ENCODE measurements around the gene NOL4L.

Gene NOL4L

DNA sequence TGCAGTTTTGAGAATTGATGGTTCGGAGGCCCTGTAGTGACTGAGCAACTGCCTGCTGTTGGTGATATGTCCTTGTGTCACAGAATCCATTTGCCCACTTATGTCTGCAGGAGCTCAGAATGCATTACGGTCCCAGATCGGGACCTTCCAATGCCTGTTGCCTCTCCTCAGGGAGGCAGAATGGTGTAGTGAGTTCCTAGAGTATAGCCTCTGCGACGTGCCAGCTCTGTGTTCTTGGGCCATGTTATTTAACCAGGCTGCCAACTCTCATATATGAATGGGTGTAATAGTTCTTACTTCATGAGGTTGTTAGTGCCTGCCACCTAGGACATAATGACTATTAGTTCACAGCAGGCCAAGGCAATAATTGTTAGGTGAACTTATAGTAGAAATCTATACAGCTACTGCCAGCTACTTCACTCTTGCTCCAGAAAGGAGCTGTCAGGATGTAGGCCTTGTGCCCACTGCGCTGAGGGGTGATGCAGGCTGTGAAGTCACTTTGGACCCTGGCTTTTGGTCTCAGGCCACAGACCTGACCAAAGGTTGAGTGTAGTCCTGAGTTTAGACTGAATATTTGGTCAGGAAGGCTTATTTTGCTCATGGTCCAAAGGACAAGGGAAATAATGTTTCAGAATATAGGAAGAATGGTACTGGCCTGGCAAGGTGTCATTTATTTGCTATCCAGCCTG, 144.9 kb downstream of the NOL4L start:
- Mint-ChIP-seq H3K36me3 (ENCODE audit: low read depth) (peaks cover 58% of the 10 kb centered on the region), H3K27me3 (ENCODE audit: low read depth, poor library complexity) (peaks cover 3% of the 10 kb centered on the region), H3K9me3 (no peaks in the 10 kb centered on the region), H3K27ac (peak overlapping the region; percentile 4), H3K4me3 (no peak overlapping the region), H3K4me1 (peaks cover 10% of the 10 kb centered on the region)
- no peak for DNase-seq
- TF ChIP-seq, protein P1, sequence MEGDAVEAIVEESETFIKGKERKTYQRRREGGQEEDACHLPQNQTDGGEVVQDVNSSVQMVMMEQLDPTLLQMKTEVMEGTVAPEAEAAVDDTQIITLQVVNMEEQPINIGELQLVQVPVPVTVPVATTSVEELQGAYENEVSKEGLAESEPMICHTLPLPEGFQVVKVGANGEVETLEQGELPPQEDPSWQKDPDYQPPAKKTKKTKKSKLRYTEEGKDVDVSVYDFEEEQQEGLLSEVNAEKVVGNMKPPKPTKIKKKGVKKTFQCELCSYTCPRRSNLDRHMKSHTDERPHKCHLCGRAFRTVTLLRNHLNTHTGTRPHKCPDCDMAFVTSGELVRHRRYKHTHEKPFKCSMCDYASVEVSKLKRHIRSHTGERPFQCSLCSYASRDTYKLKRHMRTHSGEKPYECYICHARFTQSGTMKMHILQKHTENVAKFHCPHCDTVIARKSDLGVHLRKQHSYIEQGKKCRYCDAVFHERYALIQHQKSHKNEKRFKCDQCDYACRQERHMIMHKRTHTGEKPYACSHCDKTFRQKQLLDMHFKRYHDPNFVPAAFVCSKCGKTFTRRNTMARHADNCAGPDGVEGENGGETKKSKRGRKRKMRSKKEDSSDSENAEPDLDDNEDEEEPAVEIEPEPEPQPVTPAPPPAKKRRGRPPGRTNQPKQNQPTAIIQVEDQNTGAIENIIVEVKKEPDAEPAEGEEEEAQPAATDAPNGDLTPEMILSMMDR (IDR thresholded peaks at IDR 0.05): no peak

DNA sequence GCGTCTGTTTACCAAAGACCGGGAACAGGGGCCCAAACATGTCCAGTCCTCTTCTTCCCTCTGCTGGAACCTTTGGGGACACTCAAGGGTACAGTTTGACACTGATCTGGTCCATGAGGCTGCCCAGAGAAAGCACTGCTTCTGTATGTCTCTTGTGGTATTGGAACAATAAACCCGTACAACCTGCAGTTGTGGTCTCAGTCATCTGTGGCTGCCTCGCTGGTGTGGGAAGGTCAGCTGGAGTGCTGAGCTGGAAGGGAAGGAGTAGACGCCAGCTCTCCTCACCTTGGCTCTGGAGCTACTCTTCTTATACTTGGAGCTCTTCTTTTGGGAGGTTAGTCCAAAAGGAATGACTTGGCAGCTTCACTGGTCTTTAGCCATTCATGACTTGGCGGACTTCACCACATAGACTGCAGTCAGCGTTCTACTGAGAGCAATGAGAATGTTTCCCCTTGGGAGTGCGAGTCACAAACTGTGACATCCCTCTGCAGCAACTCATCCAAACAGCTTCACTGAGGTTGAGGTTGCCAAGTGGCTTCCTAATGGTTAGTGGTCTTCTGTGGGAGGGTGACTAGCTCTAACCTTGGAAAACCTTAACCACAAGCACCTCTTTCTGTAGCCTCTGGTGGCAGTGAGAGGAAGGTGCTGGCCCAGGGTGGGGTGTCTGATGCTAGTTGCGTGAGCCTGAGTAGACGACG, 145.9 kb downstream of the NOL4L start:
- no peak overlapping the region for H3K4me3 Mint-ChIP-seq
- peaks cover 7% of the 10 kb centered on the region for H3K4me1 Mint-ChIP-seq
- H3K9me3 Mint-ChIP-seq: no peaks in the 10 kb centered on the region
- H3K27ac Mint-ChIP-seq: no peak overlapping the region
- DNase-seq: no peak
- H3K36me3 Mint-ChIP-seq (ENCODE audit: low read depth): peaks cover 59% of the 10 kb centered on the region
- TF ChIP-seq, protein P1 (IDR thresholded peaks at IDR 0.05): no peak
- H3K27me3 Mint-ChIP-seq (ENCODE audit: low read depth, poor library complexity): peaks cover 3% of the 10 kb centered on the region

DNA sequence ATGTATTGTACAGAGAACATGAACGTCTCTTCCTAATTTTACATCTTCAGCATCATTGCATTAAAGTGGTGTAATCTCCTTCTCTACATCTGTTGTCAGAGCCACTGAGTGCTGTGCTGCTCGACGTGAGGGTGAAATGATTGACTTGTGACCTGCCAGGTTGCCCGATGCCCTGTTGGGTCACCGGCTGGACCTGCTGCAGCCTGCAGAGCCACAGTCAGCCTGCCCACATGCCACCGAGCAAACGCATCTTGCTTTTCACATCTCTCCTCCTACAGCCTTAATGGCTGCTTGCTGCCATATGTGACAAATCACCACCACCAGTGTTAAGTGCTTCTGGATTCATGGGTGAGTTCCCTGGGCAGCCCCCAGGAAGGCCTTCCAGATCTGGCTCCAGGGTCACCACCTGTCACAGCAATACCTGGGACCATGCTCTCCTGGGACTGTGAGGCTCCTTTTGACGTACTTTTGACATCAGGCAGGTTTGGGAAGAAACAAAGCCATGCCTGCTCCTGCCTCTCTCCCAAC, 146.7 kb downstream of the NOL4L start:
- DNase-seq: no peak
- TF ChIP-seq, protein P1 (IDR thresholded peaks at IDR 0.05): no peak
- Mint-ChIP-seq H3K4me1 (peaks cover 7% of the 10 kb centered on the region), H3K36me3 (ENCODE audit: low read depth) (peaks cover 62% of the 10 kb centered on the region), H3K27ac (no peak overlapping the region), H3K4me3 (no peak overlapping the region), H3K27me3 (ENCODE audit: low read depth, poor library complexity) (peaks cover 3% of the 10 kb centered on the region), H3K9me3 (no peaks in the 10 kb centered on the region)

DNA sequence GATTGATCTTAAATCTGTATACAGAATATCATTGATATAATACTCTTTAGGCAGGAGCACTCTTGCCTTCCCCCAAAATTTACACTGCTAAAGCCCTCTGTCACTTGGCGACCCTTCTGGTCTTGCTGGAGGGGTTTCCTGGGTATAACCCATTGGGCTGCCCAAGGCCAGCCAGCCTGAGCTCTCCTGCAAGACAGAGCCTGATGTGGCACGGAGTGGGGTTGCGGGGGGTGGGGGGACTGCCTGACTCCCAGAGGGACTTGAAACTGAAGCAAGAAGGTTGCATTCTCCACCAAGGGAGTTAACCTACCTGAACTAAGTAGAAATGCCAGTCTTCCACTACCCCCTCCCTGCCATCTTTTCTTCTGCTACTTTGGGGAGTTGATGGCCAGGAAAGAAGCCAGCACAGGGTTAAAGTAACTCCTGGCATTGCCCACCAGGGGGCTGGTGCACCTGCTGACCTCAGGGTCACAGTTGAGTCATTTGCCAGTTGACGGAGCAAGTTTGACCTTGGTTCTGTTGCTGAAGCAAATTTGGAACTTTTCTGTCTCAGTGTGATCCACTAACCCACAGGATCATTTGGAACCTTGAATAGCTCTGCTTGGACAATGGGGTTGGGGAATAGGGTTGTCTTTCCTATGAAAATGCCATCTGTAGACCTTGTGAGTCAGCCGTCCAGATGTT, 147.6 kb downstream of the NOL4L start:
- no peaks in the 10 kb centered on the region for H3K9me3 Mint-ChIP-seq
- peaks cover 67% of the 10 kb centered on the region for H3K36me3 Mint-ChIP-seq (ENCODE audit: low read depth)
- H3K4me1 Mint-ChIP-seq: peaks cover 7% of the 10 kb centered on the region
- H3K27me3 Mint-ChIP-seq (ENCODE audit: low read depth, poor library complexity): peaks cover 3% of the 10 kb centered on the region
- DNase-seq: no peak
- TF ChIP-seq, protein P1 (IDR thresholded peaks at IDR 0.05): no peak
- no peak overlapping the region for H3K27ac Mint-ChIP-seq
- no peak overlapping the region for H3K4me3 Mint-ChIP-seq

DNA sequence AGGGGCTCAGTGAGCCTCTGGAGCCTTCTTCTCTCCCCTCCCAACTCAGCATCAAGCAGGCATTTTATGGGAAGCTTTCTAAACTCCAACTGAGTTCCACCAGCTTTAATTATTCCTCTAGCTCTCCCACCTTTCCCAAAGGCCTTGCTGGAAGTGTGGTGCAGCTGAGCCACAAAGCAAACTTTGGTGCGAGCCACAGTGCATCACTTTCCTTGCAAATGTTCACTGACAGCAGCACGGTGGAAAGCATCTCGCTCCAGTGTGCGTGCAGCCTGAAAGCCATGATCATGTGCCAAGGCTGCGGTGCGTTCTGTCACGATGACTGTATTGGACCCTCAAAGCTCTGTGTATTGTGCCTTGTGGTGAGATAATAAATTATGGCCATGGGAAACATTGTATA, 148.2 kb downstream of the NOL4L start:
- H3K4me1 Mint-ChIP-seq: peaks cover 7% of the 10 kb centered on the region
- peaks cover 3% of the 10 kb centered on the region for H3K27me3 Mint-ChIP-seq (ENCODE audit: low read depth, poor library complexity)
- H3K36me3 Mint-ChIP-seq (ENCODE audit: low read depth): peaks cover 70% of the 10 kb centered on the region
- DNase-seq: no peak
- H3K27ac Mint-ChIP-seq: peak overlapping the region; percentile 82
- TF ChIP-seq, protein P1 (IDR thresholded peaks at IDR 0.05): no peak
- H3K9me3 Mint-ChIP-seq: no peaks in the 10 kb centered on the region
- H3K4me3 Mint-ChIP-seq: no peak overlapping the region

Measured in nephron progenitor cell (in vitro differentiated cells).